HG03095 (cell line): ENCODE results near the gene AMPD2.

Source experiments
- ATAC-seq: cut with Tn5 transposase; IDR thresholded peaks from one replicate; pipeline ENCODE4 v1.9.1; 2021; ENCODE audit warnings: moderate library complexity; ENCODE audit not compliant: unreplicated experiment

AMPD2 gene

GRCh38 chr1:109619576-109620400 lies at the start of gene AMPD2, which contains the start of gene GNAT2:
Gene AMPD2, plus strand, starts transcription at chr1:109619837. Its CDS starts 1,339 bp downstream, at chr1:109621176.
Gene GNAT2, minus strand, starts transcription at chr1:109619616. Its CDS starts 6,746 bp downstream, at chr1:109612870.
- peak; percentile 48 for ATAC-seq

- ATAC-seq, result no peak
Measured at GRCh38 chr1:109570414-109570813, 49.2 kb upstream of the AMPD2 start.

- ATAC-seq, result no peak
Measured at GRCh38 chr1:109573785-109574184, 45.9 kb upstream of the AMPD2 start.

GRCh38 chr1:109578947-109579443 lies 40.6 kb upstream of the AMPD2 start:
- no peak for ATAC-seq

- no peak for ATAC-seq
Measured at GRCh38 chr1:109579491-109579890, 40.1 kb upstream of the AMPD2 start.

GRCh38 chr1:109582021-109582420 lies 37.6 kb upstream of the AMPD2 start:
- no peak for ATAC-seq

- ATAC-seq, result no peak
Measured at GRCh38 chr1:109584766-109585165, 34.9 kb upstream of the AMPD2 start.

- no peak for ATAC-seq
Measured at GRCh38 chr1:109586055-109586454, 33.6 kb upstream of the AMPD2 start.

GRCh38 chr1:109589177-109589576 lies 30.5 kb upstream of the AMPD2 start:
- ATAC-seq, result no peak

GRCh38 chr1:109589679-109590078 lies 30.0 kb upstream of the AMPD2 start:
- no peak for ATAC-seq

- ATAC-seq, result no peak
Measured at GRCh38 chr1:109592916-109593315, 26.7 kb upstream of the AMPD2 start.

GRCh38 chr1:109595531-109595930 lies 24.1 kb upstream of the AMPD2 start:
- no peak for ATAC-seq

- no peak for ATAC-seq
Measured at GRCh38 chr1:109598156-109598555, 21.5 kb upstream of the AMPD2 start.

GRCh38 chr1:109598655-109599054 lies 21.0 kb upstream of the AMPD2 start:
- ATAC-seq, result no peak

GRCh38 chr1:109603229-109603628 lies 16.4 kb upstream of the AMPD2 start:
- no peak for ATAC-seq

- ATAC-seq, result no peak
Measured at GRCh38 chr1:109605381-109605780, 14.3 kb upstream of the AMPD2 start.

GRCh38 chr1:109609881-109610280 lies 9.8 kb upstream of the AMPD2 start:
- ATAC-seq, result no peak

- no peak for ATAC-seq
Measured at GRCh38 chr1:109610609-109611307, 8.9 kb upstream of the AMPD2 start.

GRCh38 chr1:109611308-109611990 lies 8.2 kb upstream of the AMPD2 start:
- no peak for ATAC-seq

GRCh38 chr1:109613361-109614147 lies 6.1 kb upstream of the AMPD2 start:
- ATAC-seq, result no peak

GRCh38 chr1:109615879-109616278 lies 3.8 kb upstream of the AMPD2 start:
- ATAC-seq, result no peak
